HG02973 (cell line): ENCODE results near the gene RHBDD1.

ENCODE experiments used
- ATAC-seq: cut with Tn5 transposase; IDR thresholded peaks from one replicate; pipeline ENCODE4 v1.9.1; 2021; ENCODE audit warnings: moderate library complexity; ENCODE audit not compliant: unreplicated experiment

The RHBDD1 gene

GRCh38 chr2:226883296-226883795, 47.5 kb downstream of the RHBDD1 start:
- no peak for ATAC-seq

GRCh38 chr2:226884166-226884565, 48.3 kb downstream of the RHBDD1 start:
- ATAC-seq: no peak

- no peak for ATAC-seq
Observed at GRCh38 chr2:226885769-226886435, 50.0 kb downstream of the RHBDD1 start.

- no peak for ATAC-seq
Observed at GRCh38 chr2:226887940-226888339, 52.1 kb downstream of the RHBDD1 start.

GRCh38 chr2:226888378-226888965, 52.6 kb downstream of the RHBDD1 start:
- no peak for ATAC-seq

GRCh38 chr2:226888971-226889370, 53.1 kb downstream of the RHBDD1 start:
- no peak for ATAC-seq

- ATAC-seq: no peak
Observed at GRCh38 chr2:226890286-226890685, 54.4 kb downstream of the RHBDD1 start.

- no peak for ATAC-seq
Observed at GRCh38 chr2:226891780-226892590, 56.1 kb downstream of the RHBDD1 start.

GRCh38 chr2:226892729-226893128, 56.9 kb downstream of the RHBDD1 start:
- ATAC-seq: no peak

- ATAC-seq: no peak
Observed at GRCh38 chr2:226893216-226893615, 57.4 kb downstream of the RHBDD1 start.

GRCh38 chr2:226894752-226895151, 58.9 kb downstream of the RHBDD1 start:
- no peak for ATAC-seq

GRCh38 chr2:226895579-226895978, 59.7 kb downstream of the RHBDD1 start:
- ATAC-seq: no peak

- no peak for ATAC-seq
Observed at GRCh38 chr2:226898121-226898520, 62.3 kb downstream of the RHBDD1 start.

GRCh38 chr2:226898897-226899296, 63.0 kb downstream of the RHBDD1 start:
- ATAC-seq: no peak

GRCh38 chr2:226902041-226902966, 66.5 kb downstream of the RHBDD1 start:
- ATAC-seq: no peak

- ATAC-seq: no peak
Observed at GRCh38 chr2:226903179-226903578, 67.3 kb downstream of the RHBDD1 start.

- ATAC-seq: peak; percentile 54
Observed at GRCh38 chr2:226904592-226904991, 68.7 kb downstream of the RHBDD1 start.

GRCh38 chr2:226905718-226906117, 69.9 kb downstream of the RHBDD1 start:
- ATAC-seq: peak; percentile 7

GRCh38 chr2:226906163-226906693, 70.4 kb downstream of the RHBDD1 start:
- ATAC-seq: peak; percentile 81

GRCh38 chr2:226909126-226909525, 73.3 kb downstream of the RHBDD1 start:
- ATAC-seq: no peak
